Stimulated activated naive CD8-positive, alpha-beta T cell treated with anti-CD3 and anti-CD28 coated beads, Interleukin-15, Interleukin-2, amounts not matched to agents 100 U/mL and 50 U/mL, for 24 hours (primary cell): ENCODE measurements around the gene ARSA.

Experiments used
- ATAC-seq: fragments of 150-1000 bp; cut with Tn5 transposase; one replicate; pipeline ENCODE4 v1.10.0; 2021
- DNase-seq: peaks from one replicate; pipeline ENCODE4 v3.0.0; 2021

ARSA gene

DNA sequence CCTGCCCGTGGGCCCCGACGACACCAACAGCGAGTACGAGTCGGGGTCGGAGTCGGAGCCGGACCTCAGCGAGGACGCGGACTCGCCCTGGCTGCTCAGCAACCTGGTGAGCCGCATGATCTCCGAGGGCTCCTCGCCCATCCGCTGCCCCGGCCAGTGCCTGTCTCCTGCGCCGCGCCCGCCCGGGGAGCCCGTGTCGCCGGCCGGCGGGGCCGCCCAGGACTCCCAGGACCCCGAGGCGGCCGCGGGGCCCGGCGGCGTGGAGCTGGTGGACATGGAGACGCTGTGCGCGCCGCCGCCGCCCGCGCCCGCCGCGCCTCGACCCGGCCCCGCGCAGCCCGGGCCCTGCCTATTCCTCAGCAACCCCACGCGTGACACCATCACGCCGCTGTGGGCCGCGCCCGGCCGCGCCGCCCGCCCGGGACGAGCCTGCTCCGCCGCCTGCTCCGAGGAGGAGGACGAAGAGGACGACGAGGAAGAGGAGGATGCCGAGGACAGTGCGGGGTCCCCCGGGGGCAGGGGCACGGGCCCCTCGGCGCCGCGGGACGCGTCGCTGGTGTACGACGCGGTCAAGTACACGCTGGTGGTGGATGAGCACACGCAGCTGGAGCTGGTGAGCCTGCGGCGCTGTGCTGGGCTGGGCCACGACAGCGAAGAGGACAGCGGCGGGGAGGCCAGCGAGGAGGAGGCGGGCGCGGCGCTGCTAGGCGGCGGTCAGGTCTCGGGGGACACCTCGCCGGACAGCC lies 23.5 kb downstream of the ARSA start:
- ATAC-seq (no peak), DNase-seq (no peak)

- no peak for ATAC-seq
Observed at GRCh38 chr22:50603511-50604255, 24.3 kb downstream of the ARSA start.

DNA sequence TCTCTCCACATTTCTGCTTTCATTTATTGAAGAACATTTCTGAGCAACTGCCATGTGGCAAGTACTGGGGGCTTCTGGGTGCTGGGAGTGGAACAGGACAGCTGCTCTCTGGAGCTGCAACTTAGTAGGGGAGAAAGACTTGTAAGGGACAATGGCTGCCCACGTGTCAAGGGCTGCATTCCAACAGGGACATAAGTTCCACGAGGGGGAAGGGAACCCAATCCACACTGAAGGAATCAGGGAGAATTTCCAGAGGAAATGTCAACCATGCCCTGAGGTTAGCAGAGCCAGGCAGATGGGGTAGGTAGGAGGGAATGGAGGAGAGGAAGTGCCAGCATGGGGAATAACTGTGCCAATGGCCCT lies 25.6 kb downstream of the ARSA start:
- no peak for DNase-seq
- ATAC-seq, result no peak

More at GRCh38 chr22:50603511-50604255, 24.3 kb downstream of the ARSA start:
- DNase-seq, result no peak

- no peak for ATAC-seq
Observed at GRCh38 chr22:50601669-50602337, 26.1 kb downstream of the ARSA start.

GRCh38 chr22:50600967-50601668 lies 26.8 kb downstream of the ARSA start:
- no peak for ATAC-seq

More at GRCh38 chr22:50601669-50602337, 26.1 kb downstream of the ARSA start:
- DNase-seq, result no peak

DNA sequence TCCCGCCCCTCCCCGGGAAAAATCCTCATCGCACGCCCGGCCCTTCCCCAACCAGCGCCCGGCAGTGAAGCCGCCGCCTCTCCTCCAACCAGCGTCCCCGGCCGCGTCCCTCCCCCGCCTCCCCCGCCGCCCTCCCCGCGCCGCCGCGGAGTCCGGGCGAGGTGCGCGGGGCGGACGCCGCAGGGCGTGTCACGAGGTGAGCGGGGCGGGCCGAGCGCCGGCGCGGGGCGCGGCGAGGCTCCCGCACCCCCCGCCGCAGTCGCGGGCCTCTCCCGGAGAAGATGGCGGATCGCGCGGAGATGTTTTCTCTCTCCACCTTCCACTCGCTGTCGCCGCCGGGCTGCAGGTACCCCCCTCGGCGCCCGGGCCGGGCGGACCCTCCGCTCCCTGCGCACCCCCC lies 27.4 kb downstream of the ARSA start, which contains the start of gene MAPK8IP2:
Gene MAPK8IP2, plus strand, starts transcription at position 256 of the 400 bp plus-strand sequence. Its CDS starts 26 bp downstream, at position 282.
- ATAC-seq, result no peak
- DNase-seq, result no peak

More at GRCh38 chr22:50600967-50601668, 26.8 kb downstream of the ARSA start:
- DNase-seq, result no peak

GRCh38 chr22:50599816-50600455 lies 28.0 kb downstream of the ARSA start:
- DNase-seq, result peak; percentile 76
- ATAC-seq, result peak; percentile 38

GRCh38 chr22:50597097-50597496 lies 30.9 kb downstream of the ARSA start:
- DNase-seq (no peak), ATAC-seq (no peak)

DNA sequence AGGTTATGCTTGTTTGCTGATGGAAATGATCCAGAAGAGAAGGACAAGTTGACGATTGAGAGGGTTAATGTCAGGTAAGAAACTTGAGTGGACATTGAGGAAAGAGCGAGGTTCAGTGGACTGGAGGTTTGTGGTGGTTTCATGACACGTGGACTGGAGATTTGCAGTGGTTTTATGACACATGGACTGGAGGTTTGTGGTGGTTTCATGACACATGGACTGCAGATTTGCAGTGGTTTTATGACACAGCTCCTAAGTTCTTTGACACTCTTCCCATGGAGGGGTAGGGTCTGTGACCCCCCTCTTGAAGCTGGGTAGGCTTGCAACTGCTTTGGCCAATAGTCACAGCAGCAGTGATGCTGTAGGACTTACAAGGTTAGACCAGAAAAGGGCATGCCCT lies 32.8 kb downstream of the ARSA start:
- ATAC-seq (no peak), DNase-seq (no peak)

DNA sequence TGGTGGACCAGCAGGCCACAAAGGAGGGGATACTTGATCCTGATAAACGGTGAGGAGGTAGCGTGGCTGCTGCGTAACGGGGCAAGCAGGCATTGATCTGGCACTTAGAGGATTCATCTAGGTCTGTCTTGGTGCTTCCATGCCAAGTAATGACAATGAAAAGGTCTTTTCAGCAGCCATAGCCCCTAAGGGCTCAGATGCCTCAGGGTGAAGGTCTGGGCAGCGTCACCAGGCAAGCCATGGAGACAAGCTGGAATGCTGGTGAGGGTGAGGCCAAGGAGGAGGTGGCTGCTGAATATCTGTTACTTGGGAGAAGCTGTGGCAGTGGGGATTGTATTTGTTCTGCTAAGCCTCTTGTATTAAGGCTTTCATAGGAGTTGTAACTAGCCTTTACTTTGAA lies 40.5 kb downstream of the ARSA start:
- ATAC-seq (no peak), DNase-seq (no peak)

- DNase-seq, result no peak
- ATAC-seq, result no peak
Observed at GRCh38 chr22:50586416-50586815, 41.5 kb downstream of the ARSA start.

- DNase-seq (no peak), ATAC-seq (no peak)
Observed at GRCh38 chr22:50585781-50586180, 42.2 kb downstream of the ARSA start.

DNA sequence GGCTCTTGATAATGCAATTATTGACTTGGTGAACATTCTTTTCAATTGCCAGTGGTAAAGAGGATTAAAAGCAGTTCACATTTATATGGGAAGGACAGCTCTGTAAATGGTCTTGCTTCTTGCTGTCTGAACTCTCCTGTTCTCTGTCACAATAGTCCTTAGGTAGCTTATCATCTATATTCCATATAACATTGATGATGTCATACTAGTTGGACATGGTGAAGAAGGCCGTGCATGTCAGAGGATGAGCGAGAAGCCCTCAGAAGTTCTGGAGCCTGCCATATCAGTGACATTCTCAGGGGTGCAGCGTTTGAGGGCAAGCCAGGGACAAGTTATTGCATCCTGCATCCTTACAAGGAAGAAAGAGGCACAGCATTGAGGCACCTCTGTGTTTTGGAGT lies 42.7 kb downstream of the ARSA start:
- no peak for DNase-seq
- ATAC-seq, result no peak

DNA sequence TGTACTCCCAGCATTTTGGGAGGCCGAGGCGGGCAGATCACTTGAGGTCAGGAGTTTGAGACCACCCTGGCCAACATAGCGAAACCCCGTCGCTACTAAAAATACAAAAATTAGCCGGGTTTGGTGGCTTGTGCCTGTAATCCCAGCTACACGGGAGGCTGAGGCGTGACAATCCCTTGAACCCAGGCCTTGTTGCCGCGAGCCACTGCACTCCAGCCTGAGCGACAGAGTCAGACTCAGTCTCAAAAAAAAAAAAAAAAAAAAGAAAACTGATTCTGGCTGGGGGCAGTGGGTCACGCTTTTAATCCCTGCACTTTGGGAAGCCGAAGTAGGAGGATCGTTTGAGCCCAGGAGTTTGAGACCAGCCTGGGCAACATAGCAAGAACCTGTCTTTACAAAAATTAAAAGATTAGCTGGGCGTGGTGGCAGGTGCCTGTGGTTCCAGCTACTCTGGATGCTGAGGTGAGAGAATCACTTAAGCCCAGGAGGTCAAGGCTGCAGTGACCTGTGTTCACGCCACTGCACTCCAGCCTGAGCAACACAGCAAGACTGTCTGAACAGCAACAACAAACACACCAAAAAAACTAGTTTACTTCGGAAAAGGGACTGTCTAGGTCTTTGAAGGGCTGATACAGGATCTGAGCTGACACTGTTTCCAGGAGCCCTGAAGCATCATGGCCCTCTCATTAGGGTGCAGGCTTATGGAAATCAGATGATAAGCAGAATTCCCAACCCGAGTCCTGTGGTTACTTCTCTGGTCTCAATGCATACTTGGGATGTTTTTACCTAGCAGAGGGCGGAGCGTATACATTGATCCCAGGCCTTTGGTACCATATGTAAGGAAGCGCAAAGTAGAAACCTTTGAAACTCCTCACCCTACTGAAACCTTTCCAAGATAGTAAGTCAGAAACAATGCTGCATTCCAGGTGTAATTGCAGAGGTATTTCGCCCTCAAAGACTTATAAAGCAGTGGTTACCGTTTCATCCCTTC lies 43.6 kb downstream of the ARSA start:
- no peak for DNase-seq
- no peak for ATAC-seq

GRCh38 chr22:50583294-50583861 lies 44.6 kb downstream of the ARSA start:
- ATAC-seq, result peak; percentile 4
- no peak for DNase-seq

DNA sequence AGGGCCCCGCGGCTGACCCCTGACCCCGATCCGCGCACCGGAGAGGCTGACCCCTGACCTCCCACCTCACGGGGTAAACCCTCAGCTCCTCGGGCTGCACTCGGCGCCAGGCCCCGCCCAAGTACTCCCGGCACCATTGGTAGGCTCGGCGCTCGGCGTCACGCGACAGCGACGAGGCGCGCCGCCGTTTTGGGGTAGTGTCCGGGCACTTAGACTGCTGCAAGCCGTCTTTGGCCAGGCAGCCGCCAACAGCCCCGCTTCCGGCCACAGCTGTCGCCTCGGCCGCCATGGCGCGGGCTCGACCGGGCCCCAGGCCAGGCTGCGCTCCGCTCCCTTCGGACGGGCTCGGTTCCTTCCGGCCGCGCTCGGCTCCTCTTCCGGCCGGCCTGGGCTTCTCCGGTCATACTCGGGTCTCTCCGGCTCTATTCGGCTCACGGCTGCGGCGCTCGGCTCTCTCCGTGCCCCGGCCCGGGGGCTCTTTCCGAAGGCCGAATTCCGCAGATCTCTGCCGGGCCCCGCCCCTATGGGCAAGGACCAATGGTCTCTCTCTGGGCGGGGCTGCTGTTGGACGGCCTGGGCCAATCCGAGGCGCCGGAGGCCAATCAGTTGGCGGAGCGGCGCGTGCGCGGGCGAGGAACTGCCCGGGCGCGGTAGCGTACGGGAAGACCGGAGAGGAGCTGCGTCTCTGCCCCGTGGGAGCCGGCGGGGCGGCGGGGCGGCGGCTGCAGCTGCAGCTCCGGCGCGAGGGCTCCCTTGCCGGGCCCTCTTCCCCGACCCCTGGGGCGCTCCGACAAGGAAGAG lies 45.3 kb downstream of the ARSA start, which contains the start of gene CHKB:
Gene CHKB, minus strand, starts transcription at position 357 of the 801 bp plus-strand sequence. Its CDS starts 68 bp downstream, at position 289.
- DNase-seq (peak; percentile 99), ATAC-seq (peak; percentile 97)

GRCh38 chr22:50581950-50582492 lies 45.9 kb downstream of the ARSA start:
- DNase-seq (peak; percentile 50), ATAC-seq (no peak)

GRCh38 chr22:50581031-50581949 lies 46.7 kb downstream of the ARSA start:
- DNase-seq, result no peak
- ATAC-seq, result no peak
